Uterus (tissue), 4 donors: Measurements from ENCODE around the gene SPAG17. TPM values are rescaled to one million over a fixed set of nuclear protein-coding genes. Genes with fewer than 3 reads are reported as not detected.

Source experiments
- DNase-seq, 2 donors: peaks; one replicate each; pipeline ENCODE4 v3.0.0-alpha.2; 2019 to 2020
- H3K27ac ChIP-seq, 2 donors: fragments of 200-600 bp; sonication (generic); 1 replicate in 1 of 2; 2 replicates in 1 of 2; pipeline ENCODE4 v1.5.1; 2016 to 2018
- H3K27me3 ChIP-seq, 2 donors: fragments of 200-600 bp; sonication (generic); one replicate each; pipeline ENCODE4 v1.5.1; 2018 to 2019; ENCODE audit warnings: control low read depth in 1 of 2
- H3K36me3 ChIP-seq, 2 donors: fragments of 200-600 bp; sonication (generic); one replicate each; pipeline ENCODE4 v1.5.1; 2019; ENCODE audit warnings: control low read depth in 1 of 2
- H3K4me1 ChIP-seq, 2 donors: fragments of 200-600 bp; sonication (generic); one replicate each; pipeline ENCODE4 v1.5.1; 2018 to 2019; ENCODE audit warnings: control low read depth in 1 of 2
- H3K4me3 ChIP-seq, 2 donors: fragments of 200-600 bp; sonication (generic); 1 replicate in 1 of 2; 2 replicates in 1 of 2; pipeline ENCODE4 v1.5.1; 2018 to 2019; ENCODE audit warnings: mild to moderate bottlenecking in 1 of 2
- H3K9me3 ChIP-seq, 2 donors: fragments of 200-600 bp; sonication (generic); one replicate each; pipeline ENCODE4 v1.5.1; 2019; ENCODE audit warnings: control low read depth in 1 of 2
- CTCF ChIP-seq, 4 experiments: fragments of 200-600 bp in 2 of 4; fragments of 450-650 bp in 2 of 4; sonication (generic) in 2 of 4; IDR thresholded peaks; one replicate each; pipeline ENCODE4 v1.5.1; 2016 to 2019; ENCODE audit warnings: antibody characterized with exemption in 4 of 4, mild to moderate bottlenecking in 2 of 4, moderate library complexity in 1 of 4
- POLR2A ChIP-seq, 2 donors: fragments of 450-650 bp; IDR thresholded peaks; one replicate each; pipeline ENCODE4 v1.6.1; 2016; ENCODE audit warnings: antibody characterized with exemption in 2 of 2, mild to moderate bottlenecking in 1 of 2, moderate library complexity in 1 of 2
- intact Hi-C: fragments of 100-400 bp; cut with DNase I; formaldehyde crosslinking; loops from one replicate; pipeline ENCODE4 v1.15.1; 2023; ENCODE audit warnings: low total_unique reads
- total RNA-seq, 4 donors: library from RNA; depleted of rRNA in 3 of 4; stranded (reverse); fragments of >200 nt in 3 of 4; gene quantifications; one replicate each; pipeline versions ENCODE4 v1.1.0 to v1.2.4, GENCODE V29; 2014 to 2023
- donor health status: DM: yes; HTN: yes; CAD: no.

Gene SPAG17
- total RNA-seq, 4 donors from 2014 or later: 1.1 to 7.7 TPM; not detected in 2

GRCh38 chr1:117967477-117967876 lies 217.6 kb downstream of the SPAG17 start:
- H3K9me3 ChIP-seq: no peaks in the 10 kb centered on the region
- no peaks in the 10 kb centered on the region for H3K4me1 ChIP-seq
- intact Hi-C loops: no loop called here
- H3K36me3 ChIP-seq: no peaks in the 10 kb centered on the region
- TF ChIP-seq POLR2A (IDR thresholded peaks at IDR 0.05) (no peak), CTCF (IDR thresholded peaks at IDR 0.05) (no peak)
- no peak for DNase-seq
- no peak overlapping the region for H3K27ac ChIP-seq
- no peaks in the 10 kb centered on the region for H3K27me3 ChIP-seq
- H3K4me3 ChIP-seq: no peak overlapping the region

- TF ChIP-seq CTCF (IDR thresholded peaks at IDR 0.05) (no peak), POLR2A (IDR thresholded peaks at IDR 0.05) (no peak)
- no peak for DNase-seq
- no peaks in the 10 kb centered on the region for H3K27me3 ChIP-seq
Observed at GRCh38 chr1:117964290-117965038, 220.6 kb downstream of the SPAG17 start.

GRCh38 chr1:117959364-117959763 lies 225.7 kb downstream of the SPAG17 start:
- DNase-seq: no peak
- Histone ChIP-seq H3K4me1 (no peaks in the 10 kb centered on the region), H3K4me3 (no peak overlapping the region), H3K27me3 (no peaks in the 10 kb centered on the region), H3K36me3 (no peaks in the 10 kb centered on the region), H3K9me3 (no peaks in the 10 kb centered on the region), H3K27ac (no peak overlapping the region)
- intact Hi-C loops: no loop called here
- TF ChIP-seq CTCF (IDR thresholded peaks at IDR 0.05): no peak
- TF ChIP-seq POLR2A (IDR thresholded peaks at IDR 0.05): no peak

More at GRCh38 chr1:117964290-117965038, 220.6 kb downstream of the SPAG17 start:
- no peaks in the 10 kb centered on the region for H3K9me3 ChIP-seq
- no peak overlapping the region for H3K4me3 ChIP-seq
- intact Hi-C loops: no loop called here
- no peak overlapping the region for H3K27ac ChIP-seq
- H3K4me1 ChIP-seq: no peaks in the 10 kb centered on the region
- H3K36me3 ChIP-seq: no peaks in the 10 kb centered on the region

GRCh38 chr1:117952386-117952785 lies 232.6 kb downstream of the SPAG17 start:
- intact Hi-C loops: no loop called here
- Histone ChIP-seq H3K4me1 (no peaks in the 10 kb centered on the region), H3K27me3 (no peaks in the 10 kb centered on the region), H3K27ac (no peak overlapping the region), H3K4me3 (no peak overlapping the region), H3K36me3 (no peaks in the 10 kb centered on the region), H3K9me3 (no peaks in the 10 kb centered on the region)
- TF ChIP-seq POLR2A (IDR thresholded peaks at IDR 0.05): no peak
- no peak for TF ChIP-seq CTCF (IDR thresholded peaks at IDR 0.05)
- DNase-seq: no peak

GRCh38 chr1:117942293-117942692 lies 242.7 kb downstream of the SPAG17 start:
- Histone ChIP-seq H3K36me3 (no peaks in the 10 kb centered on the region), H3K9me3 (no peaks in the 10 kb centered on the region), H3K27me3 (no peaks in the 10 kb centered on the region), H3K4me3 (no peak overlapping the region), H3K4me1 (no peaks in the 10 kb centered on the region), H3K27ac (no peak overlapping the region)
- intact Hi-C loops: no loop called here
- DNase-seq: no peak
- TF ChIP-seq POLR2A (IDR thresholded peaks at IDR 0.05): no peak
